Neural progenitor cell (in vitro differentiated cells): ENCODE data around the gene TLN1.

Experiments used
- CTCF ChIP-seq: fragments of 200-600 bp; sonication (generic); IDR thresholded peaks from 2 replicates; pipeline ENCODE4 v1.5.1; 2017; ENCODE audit warnings: antibody characterized with exemption, mild to moderate bottlenecking
- EZH2phosphoT487 ChIP-seq: fragments of 200-600 bp; sonication (generic); IDR thresholded peaks from 2 replicates; pipeline ENCODE4 v1.6.1; 2017; ENCODE audit warnings: antibody characterized with exemption

- TF ChIP-seq CTCF (no peak), EZH2phosphoT487 (no peak)
Measured at GRCh38 chr9:35658968-35659220, 73.1 kb downstream of the TLN1 start.
